ENCODE results near the gene PP2D1.
A peak's percentile ranks its signal among the peaks of the same experiment; 100 is the strongest.

PP2D1 gene

DNA sequence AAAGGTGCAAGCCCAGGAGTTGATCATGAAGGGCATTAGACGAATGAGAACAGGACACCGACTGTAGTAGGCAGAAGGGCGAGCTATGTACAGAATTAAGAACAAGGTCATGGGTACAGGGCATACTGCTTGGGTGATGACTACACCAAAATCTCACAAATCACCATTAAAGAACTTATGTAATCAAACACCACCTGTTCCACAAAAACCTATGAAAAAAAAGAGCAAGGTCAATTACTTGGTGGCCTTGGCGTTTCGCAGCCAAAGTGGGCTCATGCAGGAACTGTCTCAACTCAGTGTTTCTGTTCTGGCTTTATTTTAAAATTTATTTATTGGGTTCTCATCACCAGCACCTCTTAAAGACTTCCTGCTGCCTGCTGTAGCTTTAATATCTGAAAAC lies 30.3 kb upstream of the PP2D1 start:
- Histone ChIP-seq H3K27me3 (ENCODE audit: low read length) (no peaks in the 10 kb centered on the region), H3K27ac (ENCODE audit: low read depth, low read length) (no peak overlapping the region; the same call in 1 of the 2 replicates), H3K4me3 (ENCODE audit: insufficient read depth, low read length, poor library complexity, severe bottlenecking) (no peak overlapping the region), H3K9ac (ENCODE audit: low read length) (no peak overlapping the region), H2AFZ (ENCODE audit: low read depth, low read length, severe bottlenecking) (no peak overlapping the region), H3F3A (ENCODE audit: insufficient read depth) (peaks cover 27% of the 10 kb centered on the region), H3K9me3 (ENCODE audit: insufficient read depth, low read length) (no peaks in the 10 kb centered on the region), H3K79me2 (ENCODE audit: insufficient read depth, low read length) (peaks cover 64% of the 10 kb centered on the region), H4K20me1 (ENCODE audit: low read depth, low read length) (peaks cover 3% of the 10 kb centered on the region; the same call in 1 of the 2 replicates), H3K36me3 (ENCODE audit: low read length) (no peaks in the 10 kb centered on the region), H3K9me2 (replicated peaks; ENCODE audit: insufficient read depth, low read length) (no peaks in the 10 kb centered on the region), H3K4me2 (ENCODE audit: low read depth, low read length, poor library complexity, severe bottlenecking) (peak overlapping the region; percentile 96)
- no peak for TF ChIP-seq EZH2phosphoT487 (conservative IDR thresholded peaks at IDR 0.05; ENCODE audit: low read length)
- TF ChIP-seq, protein P1, sequence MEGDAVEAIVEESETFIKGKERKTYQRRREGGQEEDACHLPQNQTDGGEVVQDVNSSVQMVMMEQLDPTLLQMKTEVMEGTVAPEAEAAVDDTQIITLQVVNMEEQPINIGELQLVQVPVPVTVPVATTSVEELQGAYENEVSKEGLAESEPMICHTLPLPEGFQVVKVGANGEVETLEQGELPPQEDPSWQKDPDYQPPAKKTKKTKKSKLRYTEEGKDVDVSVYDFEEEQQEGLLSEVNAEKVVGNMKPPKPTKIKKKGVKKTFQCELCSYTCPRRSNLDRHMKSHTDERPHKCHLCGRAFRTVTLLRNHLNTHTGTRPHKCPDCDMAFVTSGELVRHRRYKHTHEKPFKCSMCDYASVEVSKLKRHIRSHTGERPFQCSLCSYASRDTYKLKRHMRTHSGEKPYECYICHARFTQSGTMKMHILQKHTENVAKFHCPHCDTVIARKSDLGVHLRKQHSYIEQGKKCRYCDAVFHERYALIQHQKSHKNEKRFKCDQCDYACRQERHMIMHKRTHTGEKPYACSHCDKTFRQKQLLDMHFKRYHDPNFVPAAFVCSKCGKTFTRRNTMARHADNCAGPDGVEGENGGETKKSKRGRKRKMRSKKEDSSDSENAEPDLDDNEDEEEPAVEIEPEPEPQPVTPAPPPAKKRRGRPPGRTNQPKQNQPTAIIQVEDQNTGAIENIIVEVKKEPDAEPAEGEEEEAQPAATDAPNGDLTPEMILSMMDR (IDR thresholded peaks at IDR 0.05; ENCODE audit: insufficient read depth, low read length, poor library complexity, severe bottlenecking), result no peak

DNA sequence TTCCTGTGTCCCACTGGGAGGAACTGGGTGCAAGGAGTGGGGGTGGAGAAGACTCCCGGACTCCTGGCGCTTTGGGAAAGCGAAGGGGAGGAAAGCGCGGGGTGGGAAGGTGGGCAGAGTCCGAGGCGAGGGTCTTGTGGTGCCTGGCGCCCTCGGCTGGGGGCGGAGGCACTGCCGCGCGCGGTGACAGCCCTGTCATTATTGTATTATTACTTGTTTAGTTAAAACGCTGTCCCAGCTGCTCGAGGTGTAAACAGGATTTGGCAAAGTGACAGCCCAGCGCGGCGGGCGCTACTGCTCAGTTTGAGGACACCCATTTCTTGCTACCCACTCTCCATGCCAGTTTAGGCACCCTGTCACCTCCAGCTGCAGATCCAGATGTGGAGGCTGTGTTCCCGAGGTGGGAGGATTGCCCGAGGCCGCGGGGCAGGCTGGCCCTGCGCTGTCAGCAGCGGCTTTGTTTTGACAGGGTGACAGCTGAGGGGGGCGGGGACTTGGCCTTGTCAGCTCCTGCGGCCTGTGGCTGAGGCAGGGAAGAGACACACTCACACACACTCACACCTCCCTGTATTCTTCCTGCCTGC lies 29.2 kb upstream of the PP2D1 start:
- Histone ChIP-seq H3K9ac (ENCODE audit: low read length) (peak overlapping the region; percentile 92), H3K36me3 (ENCODE audit: low read length) (no peaks in the 10 kb centered on the region), H3K27me3 (ENCODE audit: low read length) (no peaks in the 10 kb centered on the region), H3K4me3 (ENCODE audit: insufficient read depth, low read length, poor library complexity, severe bottlenecking) (peak overlapping the region; percentile 95), H3K9me2 (replicated peaks; ENCODE audit: insufficient read depth, low read length) (no peaks in the 10 kb centered on the region), H2AFZ (ENCODE audit: low read depth, low read length, severe bottlenecking) (peak overlapping the region; percentile 91), H3K9me3 (ENCODE audit: insufficient read depth, low read length) (no peaks in the 10 kb centered on the region), H3K79me2 (ENCODE audit: insufficient read depth, low read length) (peaks cover 53% of the 10 kb centered on the region), H3F3A (ENCODE audit: insufficient read depth) (peaks cover 25% of the 10 kb centered on the region), H3K4me2 (ENCODE audit: low read depth, low read length, poor library complexity, severe bottlenecking) (peak overlapping the region; percentile 96), H4K20me1 (ENCODE audit: low read depth, low read length) (peaks cover 3% of the 10 kb centered on the region; the same call in 1 of the 2 replicates), H3K27ac (ENCODE audit: low read depth, low read length) (peak overlapping the region; percentile 97)
- TF ChIP-seq, protein P1 (IDR thresholded peaks at IDR 0.05; ENCODE audit: insufficient read depth, low read length, poor library complexity, severe bottlenecking), result no peak
- no peak for TF ChIP-seq EZH2phosphoT487 (conservative IDR thresholded peaks at IDR 0.05; ENCODE audit: low read length)

DNA sequence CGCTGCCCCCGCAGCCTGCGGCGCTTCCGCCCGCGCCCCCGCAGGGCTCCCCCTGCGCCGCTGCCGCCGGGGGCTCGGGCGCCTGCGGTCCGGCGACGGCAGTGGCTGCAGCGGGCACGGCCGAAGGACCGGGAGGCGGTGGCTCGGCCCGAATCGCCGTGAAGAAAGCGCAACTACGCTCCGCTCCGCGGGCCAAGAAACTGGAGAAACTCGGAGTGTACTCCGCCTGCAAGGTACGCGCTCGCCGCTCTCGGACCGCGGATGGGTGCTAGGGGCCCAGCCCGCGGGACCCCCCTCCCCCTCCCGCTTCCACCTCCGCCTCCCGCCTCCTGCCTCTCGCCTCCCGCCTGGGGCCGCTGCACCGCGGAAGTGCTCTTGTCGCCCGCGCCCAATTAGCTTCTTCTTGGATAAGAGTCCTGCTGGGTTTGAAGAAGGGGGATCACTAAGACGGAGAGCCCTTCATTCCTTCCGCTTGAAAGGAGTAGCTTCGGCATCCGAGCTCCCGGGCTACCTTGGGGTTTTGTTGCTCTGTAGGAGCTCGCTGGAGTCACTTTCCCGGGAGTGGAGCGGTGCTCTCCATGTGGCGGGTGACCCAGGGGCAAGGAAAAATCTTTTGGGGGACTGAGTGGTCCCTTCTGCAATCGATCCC lies 28.6 kb upstream of the PP2D1 start:
- H3K9me2 ChIP-seq (replicated peaks; ENCODE audit: insufficient read depth, low read length), result no peaks in the 10 kb centered on the region
- TF ChIP-seq, protein P1 (IDR thresholded peaks at IDR 0.05; ENCODE audit: insufficient read depth, low read length, poor library complexity, severe bottlenecking), result no peak
- no peak for TF ChIP-seq EZH2phosphoT487 (conservative IDR thresholded peaks at IDR 0.05; ENCODE audit: low read length)
- H3F3A ChIP-seq (ENCODE audit: insufficient read depth), result peaks cover 25% of the 10 kb centered on the region
- no peaks in the 10 kb centered on the region for H3K9me3 ChIP-seq (ENCODE audit: insufficient read depth, low read length)
- peaks cover 3% of the 10 kb centered on the region; the same call in 1 of the 2 replicates for H4K20me1 ChIP-seq (ENCODE audit: low read depth, low read length)
- peak overlapping the region; percentile 96 for H3K4me2 ChIP-seq (ENCODE audit: low read depth, low read length, poor library complexity, severe bottlenecking)
- peak overlapping the region; percentile 92 for H3K9ac ChIP-seq (ENCODE audit: low read length)
- H3K79me2 ChIP-seq (ENCODE audit: insufficient read depth, low read length), result peaks cover 47% of the 10 kb centered on the region
- H3K27me3 ChIP-seq (ENCODE audit: low read length), result no peaks in the 10 kb centered on the region
- H3K27ac ChIP-seq (ENCODE audit: low read depth, low read length), result peak overlapping the region; percentile 97
- peak overlapping the region; percentile 95 for H3K4me3 ChIP-seq (ENCODE audit: insufficient read depth, low read length, poor library complexity, severe bottlenecking)
- no peaks in the 10 kb centered on the region for H3K36me3 ChIP-seq (ENCODE audit: low read length)
- H2AFZ ChIP-seq (ENCODE audit: low read depth, low read length, severe bottlenecking), result peak overlapping the region; percentile 91
